GM10847 (cell line): ENCODE data around the gene CEP89.

Experiments used
- POLR2A ChIP-seq: IDR thresholded peaks from 2 replicates; pipeline ENCODE4 v1.6.1; 2011; ENCODE audit not compliant: insufficient read length; ENCODE audit errors: extremely low read depth

Gene CEP89

GRCh38 chr19:32863301-32863700 is 108.5 kb downstream of the CEP89 start:
- no peak for TF ChIP-seq POLR2A

- TF ChIP-seq POLR2A = no peak
Observed at GRCh38 chr19:32862741-32863140, 109.0 kb downstream of the CEP89 start.

GRCh38 chr19:32862173-32862572 is 109.6 kb downstream of the CEP89 start:
- no peak for TF ChIP-seq POLR2A

- no peak for TF ChIP-seq POLR2A
Observed at GRCh38 chr19:32861596-32861995, 110.2 kb downstream of the CEP89 start.

- TF ChIP-seq POLR2A = no peak
Observed at GRCh38 chr19:32859591-32859990, 112.2 kb downstream of the CEP89 start.

GRCh38 chr19:32858559-32858958 is 113.2 kb downstream of the CEP89 start:
- TF ChIP-seq POLR2A = no peak

- TF ChIP-seq POLR2A = no peak
Observed at GRCh38 chr19:32858155-32858554, 113.6 kb downstream of the CEP89 start.

- TF ChIP-seq POLR2A = no peak
Observed at GRCh38 chr19:32857584-32857983, 114.2 kb downstream of the CEP89 start.

- no peak for TF ChIP-seq POLR2A
Observed at GRCh38 chr19:32852216-32852615, 119.5 kb downstream of the CEP89 start.

- no peak for TF ChIP-seq POLR2A
Observed at GRCh38 chr19:32843716-32844245, 128.0 kb downstream of the CEP89 start.

GRCh38 chr19:32842061-32842460 is 129.7 kb downstream of the CEP89 start:
- TF ChIP-seq POLR2A = no peak

GRCh38 chr19:32837531-32837930 is 134.2 kb downstream of the CEP89 start:
- no peak for TF ChIP-seq POLR2A

GRCh38 chr19:32831611-32832010 is 140.1 kb downstream of the CEP89 start:
- no peak for TF ChIP-seq POLR2A

- no peak for TF ChIP-seq POLR2A
Observed at GRCh38 chr19:32830231-32831014, 141.3 kb downstream of the CEP89 start.

- no peak for TF ChIP-seq POLR2A
Observed at GRCh38 chr19:32829345-32829896, 142.3 kb downstream of the CEP89 start.

- TF ChIP-seq POLR2A = no peak
Observed at GRCh38 chr19:32828643-32829344, 143.0 kb downstream of the CEP89 start.

GRCh38 chr19:32828139-32828538 is 143.6 kb downstream of the CEP89 start:
- no peak for TF ChIP-seq POLR2A
